ENCODE data around the gene ZP4. TPM values are rescaled to one million over a fixed set of nuclear protein-coding genes. Genes with fewer than 3 reads are reported as not detected.
A peak's percentile ranks its signal among the peaks of the same experiment; 100 is the strongest.

ZP4 gene
- total RNA-seq, 1 donor from 2014 or later, result 0.27 TPM

DNA sequence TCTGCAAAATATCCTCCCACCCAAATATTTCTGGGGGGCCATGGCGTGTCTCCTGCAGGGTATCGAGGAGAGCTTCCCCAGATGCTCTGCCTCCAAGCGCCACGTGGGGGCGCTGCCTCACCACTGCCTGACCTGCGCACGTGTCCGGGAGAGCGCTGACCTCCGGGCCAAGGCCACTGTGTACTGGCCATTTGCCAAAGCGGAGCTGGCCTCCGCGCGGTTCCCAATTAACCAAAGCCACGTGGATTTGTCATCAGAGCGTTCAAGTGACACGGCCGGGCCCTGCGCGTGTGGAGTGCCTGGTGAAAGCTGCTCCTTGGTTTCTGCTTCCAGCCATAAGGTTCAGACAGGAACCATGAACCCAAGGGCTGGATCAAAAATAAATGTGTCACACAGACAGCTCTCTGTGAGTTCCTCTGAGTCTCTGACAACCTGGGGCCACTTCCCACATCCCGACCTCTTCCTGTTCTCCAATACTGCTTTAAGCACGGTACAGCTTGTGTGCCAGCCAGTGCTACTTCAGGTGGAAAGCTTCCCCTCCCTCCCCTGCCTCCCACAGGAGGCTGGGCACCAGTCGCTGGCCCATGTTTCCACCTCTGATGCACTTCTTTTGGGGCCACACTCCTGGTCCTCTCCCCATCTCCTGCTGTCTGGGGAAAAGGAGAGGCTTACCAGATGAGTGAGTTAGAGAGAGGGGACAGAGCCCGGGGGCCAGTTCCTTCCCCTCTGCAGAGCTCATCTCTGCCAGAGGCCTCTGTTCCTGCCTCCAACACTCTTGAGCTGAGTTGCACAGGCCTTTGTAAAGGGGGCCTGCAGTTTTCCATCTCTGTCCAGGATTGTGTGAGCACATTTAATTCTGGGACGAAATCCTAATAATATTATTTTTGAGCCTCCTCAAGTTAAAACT is 26.1 kb downstream of the ZP4 start:
- Histone ChIP-seq H3K27ac (ENCODE audit: low read depth, low read length) (no peak overlapping the region), H3K27me3 (ENCODE audit: insufficient read depth, low read length) (no peaks in the 10 kb centered on the region), H3K79me2 (ENCODE audit: insufficient read depth, low read length) (no peaks in the 10 kb centered on the region), H3K36me3 (ENCODE audit: insufficient read depth, low read length) (no peaks in the 10 kb centered on the region), H3K4me1 (ENCODE audit: insufficient read depth, low read length) (peaks cover 4% of the 10 kb centered on the region), H3K4me3 (ENCODE audit: insufficient read depth, low read depth, low read length) (peak overlapping the region; percentile 25), H2AFZ (ENCODE audit: low read depth, low read length) (peak overlapping the region; percentile 67), H4K20me1 (ENCODE audit: insufficient read depth, low read length) (no peaks in the 10 kb centered on the region), H3K9ac (ENCODE audit: low read length) (peak overlapping the region; percentile 21), H3K4me2 (ENCODE audit: low read length) (peak overlapping the region; percentile 84), H3K9me3 (ENCODE audit: insufficient read depth, low read depth, low read length) (no peaks in the 10 kb centered on the region)
- FAIRE-seq (no peak), DNase-seq (ENCODE audit: low read depth) (no peak)
- TF ChIP-seq EZH2 (IDR thresholded peaks at IDR 0.05; ENCODE audit: insufficient read depth, low read length), result no peak
- TF ChIP-seq, protein P1, sequence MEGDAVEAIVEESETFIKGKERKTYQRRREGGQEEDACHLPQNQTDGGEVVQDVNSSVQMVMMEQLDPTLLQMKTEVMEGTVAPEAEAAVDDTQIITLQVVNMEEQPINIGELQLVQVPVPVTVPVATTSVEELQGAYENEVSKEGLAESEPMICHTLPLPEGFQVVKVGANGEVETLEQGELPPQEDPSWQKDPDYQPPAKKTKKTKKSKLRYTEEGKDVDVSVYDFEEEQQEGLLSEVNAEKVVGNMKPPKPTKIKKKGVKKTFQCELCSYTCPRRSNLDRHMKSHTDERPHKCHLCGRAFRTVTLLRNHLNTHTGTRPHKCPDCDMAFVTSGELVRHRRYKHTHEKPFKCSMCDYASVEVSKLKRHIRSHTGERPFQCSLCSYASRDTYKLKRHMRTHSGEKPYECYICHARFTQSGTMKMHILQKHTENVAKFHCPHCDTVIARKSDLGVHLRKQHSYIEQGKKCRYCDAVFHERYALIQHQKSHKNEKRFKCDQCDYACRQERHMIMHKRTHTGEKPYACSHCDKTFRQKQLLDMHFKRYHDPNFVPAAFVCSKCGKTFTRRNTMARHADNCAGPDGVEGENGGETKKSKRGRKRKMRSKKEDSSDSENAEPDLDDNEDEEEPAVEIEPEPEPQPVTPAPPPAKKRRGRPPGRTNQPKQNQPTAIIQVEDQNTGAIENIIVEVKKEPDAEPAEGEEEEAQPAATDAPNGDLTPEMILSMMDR (IDR thresholded peaks at IDR 0.05; ENCODE audit: insufficient read depth, low read depth, low read length), result peak; percentile 74
- H3K9me3 Mint-ChIP-seq (ENCODE audit: unreplicated experiment), result no peaks in the 10 kb centered on the region
- H3K4me3 Mint-ChIP-seq (ENCODE audit: unreplicated experiment), result no peak overlapping the region
- no peaks in the 10 kb centered on the region for H3K36me3 Mint-ChIP-seq (ENCODE audit: low read depth, unreplicated experiment)
- no peaks in the 10 kb centered on the region for H3K27me3 Mint-ChIP-seq (ENCODE audit: low read depth, unreplicated experiment)
- peaks cover 6% of the 10 kb centered on the region for H3K4me1 Mint-ChIP-seq (ENCODE audit: low read depth, unreplicated experiment)
- H3K27ac Mint-ChIP-seq (ENCODE audit: unreplicated experiment), result peak overlapping the region; percentile 85

DNA sequence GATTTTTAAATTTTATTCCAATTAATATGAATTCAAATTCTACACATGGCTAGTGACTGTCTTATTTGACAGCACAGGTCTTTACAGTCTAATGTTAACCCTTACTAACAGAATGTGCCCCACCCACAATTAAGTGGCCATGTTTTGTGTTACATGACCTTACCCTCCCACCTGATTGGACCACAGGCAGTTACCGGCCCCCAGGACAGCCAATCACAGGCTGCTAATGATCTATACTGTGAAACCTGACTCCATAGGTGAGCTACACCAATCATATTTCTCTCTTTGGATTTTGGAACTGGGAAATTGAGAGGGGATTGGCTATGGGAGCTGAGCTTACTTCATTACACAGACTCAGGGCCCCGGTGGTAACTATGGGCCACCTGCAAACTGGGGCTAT is 27.5 kb downstream of the ZP4 start:
- Histone ChIP-seq H3K9me3 (ENCODE audit: insufficient read depth, low read depth, low read length) (no peaks in the 10 kb centered on the region), H3K27me3 (ENCODE audit: insufficient read depth, low read length) (no peaks in the 10 kb centered on the region), H3K36me3 (ENCODE audit: insufficient read depth, low read length) (no peaks in the 10 kb centered on the region), H3K27ac (ENCODE audit: low read depth, low read length) (no peak overlapping the region), H3K4me1 (ENCODE audit: insufficient read depth, low read length) (peaks cover 4% of the 10 kb centered on the region), H3K4me2 (ENCODE audit: low read length) (no peak overlapping the region), H3K9ac (ENCODE audit: low read length) (no peak overlapping the region), H3K79me2 (ENCODE audit: insufficient read depth, low read length) (no peaks in the 10 kb centered on the region), H4K20me1 (ENCODE audit: insufficient read depth, low read length) (no peaks in the 10 kb centered on the region), H3K4me3 (ENCODE audit: insufficient read depth, low read depth, low read length) (no peak overlapping the region), H2AFZ (ENCODE audit: low read depth, low read length) (no peak overlapping the region)
- Mint-ChIP-seq H3K9me3 (ENCODE audit: unreplicated experiment) (no peaks in the 10 kb centered on the region), H3K27me3 (ENCODE audit: low read depth, unreplicated experiment) (no peaks in the 10 kb centered on the region), H3K36me3 (ENCODE audit: low read depth, unreplicated experiment) (no peaks in the 10 kb centered on the region), H3K4me3 (ENCODE audit: unreplicated experiment) (no peak overlapping the region), H3K4me1 (ENCODE audit: low read depth, unreplicated experiment) (peaks cover 2% of the 10 kb centered on the region), H3K27ac (ENCODE audit: unreplicated experiment) (no peak overlapping the region)
- TF ChIP-seq, protein P1 (IDR thresholded peaks at IDR 0.05; ENCODE audit: insufficient read depth, low read depth, low read length), result no peak
- no peak for TF ChIP-seq EZH2 (IDR thresholded peaks at IDR 0.05; ENCODE audit: insufficient read depth, low read length)
- FAIRE-seq (no peak), DNase-seq (ENCODE audit: low read depth) (no peak)

DNA sequence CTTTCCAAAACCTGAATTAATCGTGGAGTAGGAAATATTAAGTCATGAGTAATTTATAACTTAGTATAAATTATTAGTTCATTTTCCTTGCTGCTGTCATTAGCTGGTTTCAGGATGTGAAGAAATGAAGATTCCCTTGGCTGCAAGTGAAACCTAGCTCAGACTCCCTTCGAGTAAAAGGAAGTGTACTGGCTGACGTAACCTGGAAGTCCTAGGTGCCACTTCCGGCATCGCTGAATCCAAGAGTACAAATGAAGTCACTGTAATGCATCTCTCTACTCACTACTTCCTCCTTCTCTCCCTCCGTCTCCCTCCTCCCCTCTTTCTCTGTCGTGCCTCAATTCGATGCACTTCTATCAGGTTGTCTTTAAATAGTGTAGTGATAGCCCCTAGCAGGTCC is 28.8 kb downstream of the ZP4 start:
- H3K4me3 Mint-ChIP-seq (ENCODE audit: unreplicated experiment), result no peak overlapping the region
- peaks cover 2% of the 10 kb centered on the region for H3K4me1 Mint-ChIP-seq (ENCODE audit: low read depth, unreplicated experiment)
- Histone ChIP-seq H4K20me1 (ENCODE audit: insufficient read depth, low read length) (no peaks in the 10 kb centered on the region), H3K4me1 (ENCODE audit: insufficient read depth, low read length) (peaks cover 4% of the 10 kb centered on the region), H3K27me3 (ENCODE audit: insufficient read depth, low read length) (no peaks in the 10 kb centered on the region), H3K36me3 (ENCODE audit: insufficient read depth, low read length) (no peaks in the 10 kb centered on the region), H3K27ac (ENCODE audit: low read depth, low read length) (no peak overlapping the region), H3K9me3 (ENCODE audit: insufficient read depth, low read depth, low read length) (no peaks in the 10 kb centered on the region), H2AFZ (ENCODE audit: low read depth, low read length) (no peak overlapping the region), H3K79me2 (ENCODE audit: insufficient read depth, low read length) (no peaks in the 10 kb centered on the region), H3K4me3 (ENCODE audit: insufficient read depth, low read depth, low read length) (no peak overlapping the region), H3K9ac (ENCODE audit: low read length) (no peak overlapping the region), H3K4me2 (ENCODE audit: low read length) (no peak overlapping the region)
- H3K27ac Mint-ChIP-seq (ENCODE audit: unreplicated experiment), result no peak overlapping the region
- H3K9me3 Mint-ChIP-seq (ENCODE audit: unreplicated experiment), result peaks cover 2% of the 10 kb centered on the region
- FAIRE-seq, result no peak
- peaks cover 3% of the 10 kb centered on the region for H3K27me3 Mint-ChIP-seq (ENCODE audit: low read depth, unreplicated experiment)
- DNase-seq (ENCODE audit: low read depth), result no peak
- H3K36me3 Mint-ChIP-seq (ENCODE audit: low read depth, unreplicated experiment), result no peaks in the 10 kb centered on the region
- TF ChIP-seq, protein P1 (IDR thresholded peaks at IDR 0.05; ENCODE audit: insufficient read depth, low read depth, low read length), result no peak
- TF ChIP-seq EZH2 (IDR thresholded peaks at IDR 0.05; ENCODE audit: insufficient read depth, low read length), result no peak
